ENCODE measurements around the gene INSRR.

GRCh38 chr1:156834322-156834721 lies 24.6 kb downstream of the INSRR start:
- TF ChIP-seq EZH2 (IDR thresholded peaks at IDR 0.05; ENCODE audit: borderline replicate concordance, low read depth, low read length, severe bottlenecking) (no peak), CTCF (IDR thresholded peaks at IDR 0.05; ENCODE audit: borderline replicate concordance, extremely low read depth, low read length, poor library complexity, severe bottlenecking) (no peak)

All from DND-41 (cell line).